ENCODE results near the gene OR51E1.

- no peak for TF ChIP-seq CTCF (IDR thresholded peaks at IDR 0.05 in 4 of 5, conservative IDR thresholded peaks at IDR 0.05 in 1 of 5)
- TF ChIP-seq POLR2A (IDR thresholded peaks at IDR 0.05), result no peak
Measured at GRCh38 chr11:4642043-4642442, 1.7 kb upstream of the OR51E1 start.
